ENCODE results near the gene FAM131B.

DNA sequence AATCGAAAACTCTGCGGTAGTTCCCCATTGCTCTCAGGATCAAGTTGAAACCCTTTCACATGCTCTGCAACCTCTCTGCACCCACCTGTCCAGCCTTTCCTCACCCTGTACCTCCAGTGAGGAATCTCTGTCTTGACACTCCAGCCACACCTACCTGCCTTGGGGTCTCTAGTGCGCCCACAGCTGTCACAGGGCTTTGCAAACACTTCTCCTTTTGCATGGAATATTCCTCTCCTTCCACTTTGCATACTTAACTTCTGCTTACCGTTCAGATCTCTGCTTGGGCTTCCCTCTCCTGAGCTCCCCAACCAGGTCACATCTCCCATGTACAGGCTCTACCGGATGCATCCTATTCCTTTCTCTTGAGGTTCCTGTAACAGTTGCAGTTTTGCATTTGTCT is 12.0 kb upstream of the FAM131B start:
- TF ChIP-seq, protein P1, sequence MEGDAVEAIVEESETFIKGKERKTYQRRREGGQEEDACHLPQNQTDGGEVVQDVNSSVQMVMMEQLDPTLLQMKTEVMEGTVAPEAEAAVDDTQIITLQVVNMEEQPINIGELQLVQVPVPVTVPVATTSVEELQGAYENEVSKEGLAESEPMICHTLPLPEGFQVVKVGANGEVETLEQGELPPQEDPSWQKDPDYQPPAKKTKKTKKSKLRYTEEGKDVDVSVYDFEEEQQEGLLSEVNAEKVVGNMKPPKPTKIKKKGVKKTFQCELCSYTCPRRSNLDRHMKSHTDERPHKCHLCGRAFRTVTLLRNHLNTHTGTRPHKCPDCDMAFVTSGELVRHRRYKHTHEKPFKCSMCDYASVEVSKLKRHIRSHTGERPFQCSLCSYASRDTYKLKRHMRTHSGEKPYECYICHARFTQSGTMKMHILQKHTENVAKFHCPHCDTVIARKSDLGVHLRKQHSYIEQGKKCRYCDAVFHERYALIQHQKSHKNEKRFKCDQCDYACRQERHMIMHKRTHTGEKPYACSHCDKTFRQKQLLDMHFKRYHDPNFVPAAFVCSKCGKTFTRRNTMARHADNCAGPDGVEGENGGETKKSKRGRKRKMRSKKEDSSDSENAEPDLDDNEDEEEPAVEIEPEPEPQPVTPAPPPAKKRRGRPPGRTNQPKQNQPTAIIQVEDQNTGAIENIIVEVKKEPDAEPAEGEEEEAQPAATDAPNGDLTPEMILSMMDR (IDR thresholded peaks at IDR 0.05; ENCODE audit: low read length), result no peak
- TF ChIP-seq EZH2 (IDR thresholded peaks at IDR 0.05; ENCODE audit: borderline replicate concordance, low read length), result no peak

Measured in OCI-LY1 (cell line).